GM21529 (cell line): ENCODE results near the gene TNFRSF4.
"Not testable (repeated sequence)": the region's sequence is repeated elsewhere in the genome, so short reads cannot be mapped to it uniquely, and the experiment has no call there.

ENCODE experiments used
- ATAC-seq: cut with Tn5 transposase; IDR thresholded peaks from one replicate; pipeline ENCODE4 v1.9.1; 2021; ENCODE audit not compliant: unreplicated experiment

Gene TNFRSF4

DNA sequence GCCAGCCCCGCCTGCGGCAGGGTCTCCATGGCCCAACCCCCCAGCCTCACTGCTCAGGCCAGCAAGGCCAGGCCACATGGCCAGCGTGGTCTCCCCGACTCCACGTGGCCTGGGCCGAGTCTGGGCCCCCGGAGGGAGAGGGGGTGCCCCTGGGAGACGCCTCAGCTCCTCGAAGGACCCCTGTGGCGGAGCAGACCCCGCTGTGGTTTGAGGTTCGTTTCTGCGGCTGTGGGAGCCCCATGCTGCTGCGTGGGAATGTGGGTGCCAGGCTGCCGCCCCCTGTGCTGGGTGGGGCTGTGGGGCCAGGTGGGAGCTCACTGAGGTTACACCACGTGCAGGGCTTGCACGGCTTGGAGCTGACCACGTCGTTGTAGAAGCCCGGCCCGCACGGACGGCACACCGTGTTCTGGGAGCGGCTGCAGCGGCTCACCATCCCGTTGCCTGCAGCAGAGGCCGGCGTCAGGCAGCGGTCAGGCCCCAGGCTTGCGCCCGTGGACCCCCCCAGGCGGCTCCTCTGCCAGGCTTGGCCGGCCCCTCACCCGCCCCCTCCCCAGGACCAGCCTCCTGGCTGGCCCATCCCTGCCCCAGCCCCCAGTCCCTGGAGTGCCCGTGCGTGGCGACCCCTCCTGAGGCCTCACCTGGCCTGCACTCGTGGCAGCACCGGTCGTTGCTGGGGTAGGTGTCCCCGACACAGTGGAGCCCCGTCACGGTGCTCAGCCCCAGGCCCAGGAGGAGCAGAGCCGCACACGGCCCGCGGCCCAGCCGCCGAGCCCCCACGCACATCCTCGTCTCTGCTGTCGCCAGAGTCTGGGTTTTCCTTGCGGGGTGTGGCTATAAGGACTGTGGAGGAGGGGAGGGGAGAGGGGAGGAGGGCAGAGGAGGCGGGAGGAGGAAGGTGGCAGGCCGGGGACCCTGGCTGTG, at the start of gene TNFRSF4:
TSS of gene TNFRSF4 (minus strand) at position 809 of the 921 bp plus-strand sequence. CDS start at position 783, 26 bp downstream.
- no peak for ATAC-seq

DNA sequence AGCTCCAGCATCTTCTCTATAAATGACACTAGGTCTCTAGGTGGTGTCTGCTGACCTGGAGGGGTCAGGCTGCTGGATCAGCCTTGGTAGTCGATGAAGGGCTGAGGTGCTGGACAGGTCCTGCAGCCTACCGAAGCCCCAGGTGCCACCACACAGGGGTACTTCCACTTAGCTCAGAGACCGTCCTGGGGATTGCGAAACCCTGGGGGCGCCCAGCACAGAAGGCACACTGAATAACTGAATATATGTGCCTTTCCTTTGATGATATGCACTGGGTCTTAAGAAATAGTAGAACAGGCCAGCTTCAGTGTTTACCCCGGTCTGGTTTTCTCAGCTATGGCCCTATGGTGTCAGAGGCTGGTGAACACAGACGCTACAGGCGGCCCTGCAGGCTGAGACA, 48.8 kb upstream of the TNFRSF4 start:
- ATAC-seq, result no peak

DNA sequence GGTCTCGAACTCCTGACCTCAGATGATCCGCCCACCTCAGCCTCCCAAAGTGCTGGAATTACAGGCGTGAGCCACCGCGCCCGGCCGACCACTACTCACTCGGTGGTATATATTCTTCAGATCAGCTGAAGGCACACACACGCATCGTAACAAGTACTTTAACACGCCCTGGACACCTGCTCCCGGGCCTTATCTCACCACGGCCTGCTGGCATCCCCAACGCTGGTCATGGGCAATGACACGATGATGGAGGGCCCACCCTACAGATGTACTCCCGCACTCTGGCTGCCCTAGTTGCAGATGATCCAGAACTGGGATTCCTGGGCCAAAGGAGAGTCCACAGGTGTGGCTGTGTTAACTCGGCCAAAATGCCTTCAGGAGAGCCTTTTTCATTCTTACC, 48.1 kb upstream of the TNFRSF4 start:
- ATAC-seq, result no peak

DNA sequence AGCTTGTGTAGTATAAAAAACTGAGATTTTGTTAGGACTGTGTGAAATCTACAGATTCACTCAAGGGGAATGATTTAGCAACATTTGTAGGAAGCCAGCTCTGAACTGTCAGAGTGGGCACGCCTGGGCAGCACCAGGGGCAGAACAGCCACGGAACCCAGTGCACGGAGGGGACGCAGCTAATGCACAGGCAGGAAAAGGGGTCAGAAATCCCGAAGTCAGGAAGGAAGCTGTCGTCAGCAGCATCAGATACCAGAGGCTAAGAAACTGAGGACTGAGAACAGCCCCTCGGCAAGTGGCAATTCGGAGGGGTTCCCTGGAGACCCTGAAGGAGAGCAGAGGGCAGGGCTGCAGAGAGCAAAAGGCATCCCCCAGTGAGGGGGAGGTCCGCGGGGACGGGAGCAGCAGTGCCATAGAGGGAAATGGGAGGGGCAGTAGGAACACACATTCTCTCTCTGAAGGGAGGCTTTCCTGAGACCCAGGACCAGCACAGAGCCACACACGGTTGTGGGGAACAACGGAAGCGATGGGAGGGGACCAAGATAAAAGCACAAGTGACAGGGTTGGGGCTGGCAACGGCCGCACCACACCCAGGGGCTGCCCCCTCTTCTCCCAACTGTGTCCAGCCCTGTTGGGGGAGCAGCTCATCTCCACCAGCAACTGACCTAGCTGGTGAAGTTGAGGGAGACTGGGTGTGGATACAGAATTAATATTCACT, 47.0 kb upstream of the TNFRSF4 start:
- no peak for ATAC-seq

DNA sequence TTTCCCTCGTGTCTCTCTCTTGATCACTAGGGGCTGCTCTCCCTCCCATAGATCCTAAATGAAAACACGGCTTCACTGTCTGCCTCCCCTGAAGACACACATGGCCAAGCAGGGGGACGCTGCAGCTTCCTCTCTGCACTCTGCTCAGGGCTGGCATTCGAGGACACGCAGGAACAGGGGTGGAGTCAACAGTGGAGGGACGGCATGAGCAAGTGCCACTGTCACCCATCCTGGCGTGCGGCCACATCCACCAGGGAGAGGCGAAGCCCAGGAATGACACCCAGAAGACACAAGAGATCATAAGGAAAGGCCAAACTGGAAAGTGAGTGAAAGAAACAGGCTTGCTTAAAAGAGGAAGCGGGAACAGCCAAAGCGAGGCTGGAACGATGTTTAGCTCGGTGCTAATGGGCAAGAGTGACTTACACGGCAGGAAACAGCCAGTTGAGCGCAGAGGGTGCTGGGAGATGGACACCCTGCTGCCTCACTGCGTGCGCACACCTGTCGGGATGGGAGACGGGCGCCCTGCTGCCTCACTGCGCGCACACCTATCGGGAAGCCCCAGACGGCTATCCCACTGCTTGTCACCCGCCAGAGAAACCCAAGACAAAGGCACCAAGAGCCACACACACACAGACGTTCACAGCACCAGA, 46.1 kb upstream of the TNFRSF4 start:
- ATAC-seq, result no peak

DNA sequence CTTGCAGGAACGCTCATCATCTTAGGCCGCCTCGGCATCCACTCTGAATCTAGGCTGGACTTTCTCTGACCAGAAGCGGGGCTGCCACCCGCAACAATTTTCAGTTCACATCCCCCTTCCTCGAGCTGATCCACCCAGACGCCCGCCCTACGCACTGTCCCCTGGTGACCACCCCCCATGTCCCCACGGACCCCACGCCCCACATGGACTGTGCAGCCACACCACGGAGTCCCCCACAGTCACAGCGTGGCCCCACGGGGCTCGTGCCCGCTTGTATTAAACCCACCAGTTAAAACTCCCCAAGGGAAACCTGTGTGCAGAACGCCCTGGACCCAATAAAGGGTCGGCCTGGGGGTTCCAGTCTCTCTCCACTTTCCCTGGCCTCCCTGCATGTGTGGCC, 45.6 kb upstream of the TNFRSF4 start:
- ATAC-seq, result no peak

DNA sequence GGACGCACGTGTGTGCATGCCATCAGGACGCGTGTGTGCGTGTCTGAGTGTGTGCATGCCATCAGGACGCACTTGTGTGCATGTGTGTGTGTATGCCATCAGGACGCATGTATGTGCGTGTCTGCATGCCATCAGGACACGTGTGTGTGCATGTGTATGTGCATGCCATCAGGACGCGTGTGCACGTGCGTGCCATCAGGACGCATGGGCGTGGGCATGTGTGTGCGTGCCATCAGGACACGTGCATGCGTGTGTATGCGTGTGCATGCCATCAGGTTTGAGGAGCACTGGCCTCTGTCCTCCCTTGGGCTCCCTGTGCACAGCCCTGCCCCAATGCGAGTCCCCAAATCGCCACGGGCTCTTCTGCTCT, 45.2 kb upstream of the TNFRSF4 start:
- ATAC-seq, result no peak

DNA sequence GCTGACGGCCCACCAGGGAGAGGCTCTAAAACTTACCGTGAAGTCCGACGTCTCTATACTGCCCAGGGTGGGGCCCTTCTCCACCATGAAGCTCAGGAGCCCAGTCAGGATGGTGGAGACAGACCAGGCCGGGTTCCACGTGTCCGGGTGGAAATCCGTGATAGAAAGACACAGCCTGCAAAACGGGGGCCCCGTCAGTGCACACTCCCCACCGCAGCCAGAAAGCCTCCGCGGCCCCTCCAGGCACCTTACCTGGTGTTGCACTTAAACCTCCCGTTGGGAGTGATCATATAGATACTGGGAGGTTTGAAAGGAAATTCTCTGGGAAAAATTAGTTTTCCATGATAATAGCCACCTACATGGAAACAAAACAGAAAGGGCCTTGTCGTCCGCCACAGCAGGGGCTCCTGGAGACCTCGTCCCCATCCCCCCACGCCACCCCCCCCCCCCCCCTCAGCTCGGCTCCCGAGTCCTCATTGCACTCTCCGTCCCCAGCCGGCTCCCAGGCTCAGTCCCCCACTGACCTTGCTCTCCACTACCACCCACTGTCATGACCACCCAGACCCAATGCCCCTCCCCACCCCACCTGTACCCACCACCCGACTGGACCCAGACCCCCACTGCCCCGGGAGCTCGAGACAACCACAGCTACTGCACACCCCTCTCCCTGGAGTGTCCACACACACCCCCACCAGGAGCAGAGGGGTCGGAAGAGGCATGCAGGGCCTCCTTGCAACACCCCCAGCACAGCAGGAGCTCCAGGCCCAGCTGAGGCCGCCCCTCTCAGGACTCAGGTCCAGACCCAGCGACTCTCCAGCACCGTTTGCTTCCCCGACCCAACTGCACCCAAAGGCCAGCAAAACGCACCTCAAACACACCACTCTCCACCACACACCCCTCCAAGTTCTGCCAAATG, 43.3 kb upstream of the TNFRSF4 start:
- ATAC-seq, result no peak

DNA sequence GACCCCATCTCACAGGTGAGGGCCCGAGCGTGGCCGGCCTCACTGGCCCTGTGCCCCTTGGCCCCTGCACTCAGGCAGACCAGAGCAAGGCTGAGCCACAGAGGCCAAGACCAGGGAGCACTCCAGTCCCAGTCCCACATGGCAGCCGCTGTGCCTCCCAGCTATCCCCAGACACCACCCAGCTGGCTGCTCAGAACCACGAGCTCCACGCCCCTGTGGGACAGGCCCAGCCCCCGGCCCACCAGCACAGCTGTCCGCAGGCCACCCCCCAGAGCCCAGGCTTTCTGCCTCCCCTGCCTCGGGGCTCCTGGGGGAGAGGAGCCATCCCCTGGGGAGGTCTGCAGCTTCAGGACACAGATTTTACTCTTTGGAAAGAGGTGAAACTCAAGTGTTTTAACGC, 41.7 kb upstream of the TNFRSF4 start:
- ATAC-seq, result no peak

DNA sequence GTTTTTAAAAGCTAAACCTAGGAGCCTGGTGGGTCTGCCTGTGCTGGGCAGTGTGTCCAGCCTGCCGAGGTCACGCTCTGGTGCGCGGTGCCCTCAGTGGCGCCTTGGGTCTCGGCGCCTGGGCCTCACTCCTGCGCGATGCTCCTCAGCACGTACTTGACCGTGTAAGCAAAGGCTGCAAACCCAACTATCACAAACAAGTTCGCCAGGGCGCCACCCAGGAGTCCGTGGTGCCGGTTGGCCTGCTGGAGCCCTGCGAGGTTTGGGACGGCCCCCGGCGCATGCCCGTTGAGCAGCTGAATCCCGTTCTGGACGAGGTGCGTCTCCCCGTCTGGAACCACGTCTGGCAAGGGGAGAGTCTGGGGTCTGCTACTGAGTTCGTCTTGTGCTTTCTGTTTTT, 41.1 kb upstream of the TNFRSF4 start:
- no peak for ATAC-seq

DNA sequence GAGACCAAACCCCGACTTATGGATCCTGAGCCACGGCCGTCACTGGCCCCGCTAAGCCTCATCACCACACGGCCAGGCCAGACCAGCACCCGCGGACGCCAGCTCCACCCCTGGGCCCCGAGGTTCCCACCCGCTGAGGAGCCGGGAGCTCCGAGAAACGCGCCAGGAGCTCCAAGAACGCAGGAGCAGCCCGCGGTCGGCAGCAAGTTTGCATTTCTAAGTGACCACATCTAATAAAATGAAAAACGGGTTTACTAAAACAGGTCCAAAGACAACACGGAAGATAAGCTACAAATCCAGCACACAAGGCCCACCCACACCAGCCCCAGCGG, 40.7 kb upstream of the TNFRSF4 start:
- no peak for ATAC-seq

DNA sequence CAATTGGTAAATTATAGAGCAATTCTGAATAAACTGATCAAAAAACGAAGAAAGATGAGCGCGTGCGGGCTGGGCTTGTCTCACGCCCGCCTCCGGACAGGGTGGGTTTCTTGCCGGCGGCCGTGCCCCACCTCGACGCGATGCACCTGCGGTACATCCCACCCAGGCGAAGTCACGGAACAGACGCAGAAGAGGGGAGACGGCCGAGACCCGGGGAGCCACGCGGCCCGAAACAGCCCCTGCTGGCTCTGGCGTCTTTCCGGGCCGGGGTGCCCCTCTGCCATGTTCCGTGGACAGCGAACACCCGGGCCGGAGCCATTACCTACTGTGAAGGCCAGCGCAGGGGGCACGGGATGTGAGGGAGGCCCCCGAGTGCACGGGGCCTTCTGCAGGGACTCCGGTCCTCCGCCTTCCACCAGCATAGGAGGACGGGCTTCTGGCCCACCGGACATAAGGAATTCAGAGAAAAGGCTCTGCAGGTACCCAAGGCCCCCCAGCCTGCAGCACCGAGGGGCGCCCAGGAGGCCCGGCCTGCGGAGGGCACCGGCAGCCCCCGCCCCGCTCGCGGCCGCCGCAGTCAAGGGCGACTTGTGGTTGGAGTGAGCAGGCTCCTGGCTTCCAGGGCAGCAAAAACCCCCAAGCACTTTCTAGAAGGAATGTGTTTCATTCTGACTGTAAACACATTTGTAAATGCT, 40.2 kb upstream of the TNFRSF4 start:
- no peak for ATAC-seq

DNA sequence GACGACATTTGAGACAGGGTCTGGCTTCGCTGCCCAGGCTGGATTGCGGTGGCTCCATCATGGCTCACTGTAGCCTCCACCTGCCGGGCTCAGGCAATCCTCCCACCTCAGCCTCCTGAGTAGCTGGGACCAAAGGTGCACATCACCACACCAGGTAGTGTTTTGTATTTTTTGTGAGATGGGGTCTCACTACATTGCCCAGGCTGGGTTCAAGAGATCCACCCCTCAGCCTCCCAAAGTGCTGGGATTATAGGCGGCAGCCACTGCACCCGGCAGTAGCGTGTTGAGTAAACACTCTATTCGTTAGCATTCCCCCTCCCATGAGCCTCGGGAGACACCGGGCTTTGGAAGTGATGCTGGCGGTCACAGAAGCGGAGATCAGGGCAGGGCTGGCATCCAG, 39.4 kb upstream of the TNFRSF4 start:
- ATAC-seq, result no peak

DNA sequence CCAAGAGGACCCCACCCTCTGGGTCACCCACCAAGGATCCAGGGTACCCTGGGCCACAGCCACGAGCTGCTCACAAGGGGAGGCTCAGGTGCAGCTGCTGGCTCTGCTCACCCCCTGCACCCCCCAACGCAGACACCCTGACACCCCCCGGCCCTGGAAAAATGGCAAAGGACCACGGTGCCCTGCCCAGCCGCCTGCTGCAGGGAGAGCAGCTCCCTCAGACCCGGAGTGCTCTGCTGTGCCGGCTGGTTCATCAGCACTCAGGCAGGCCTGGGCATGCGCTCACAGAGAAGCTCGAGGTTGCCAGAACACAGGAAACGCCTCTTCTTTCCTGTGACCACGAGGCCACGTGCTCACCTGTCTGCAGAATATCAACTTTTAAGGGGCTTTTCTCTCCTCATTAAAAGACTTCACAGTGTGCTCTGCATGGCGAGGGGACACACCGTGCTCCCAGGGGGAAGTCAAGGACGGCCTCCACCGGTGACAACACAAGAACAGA, 36.9 kb upstream of the TNFRSF4 start:
- no peak for ATAC-seq

DNA sequence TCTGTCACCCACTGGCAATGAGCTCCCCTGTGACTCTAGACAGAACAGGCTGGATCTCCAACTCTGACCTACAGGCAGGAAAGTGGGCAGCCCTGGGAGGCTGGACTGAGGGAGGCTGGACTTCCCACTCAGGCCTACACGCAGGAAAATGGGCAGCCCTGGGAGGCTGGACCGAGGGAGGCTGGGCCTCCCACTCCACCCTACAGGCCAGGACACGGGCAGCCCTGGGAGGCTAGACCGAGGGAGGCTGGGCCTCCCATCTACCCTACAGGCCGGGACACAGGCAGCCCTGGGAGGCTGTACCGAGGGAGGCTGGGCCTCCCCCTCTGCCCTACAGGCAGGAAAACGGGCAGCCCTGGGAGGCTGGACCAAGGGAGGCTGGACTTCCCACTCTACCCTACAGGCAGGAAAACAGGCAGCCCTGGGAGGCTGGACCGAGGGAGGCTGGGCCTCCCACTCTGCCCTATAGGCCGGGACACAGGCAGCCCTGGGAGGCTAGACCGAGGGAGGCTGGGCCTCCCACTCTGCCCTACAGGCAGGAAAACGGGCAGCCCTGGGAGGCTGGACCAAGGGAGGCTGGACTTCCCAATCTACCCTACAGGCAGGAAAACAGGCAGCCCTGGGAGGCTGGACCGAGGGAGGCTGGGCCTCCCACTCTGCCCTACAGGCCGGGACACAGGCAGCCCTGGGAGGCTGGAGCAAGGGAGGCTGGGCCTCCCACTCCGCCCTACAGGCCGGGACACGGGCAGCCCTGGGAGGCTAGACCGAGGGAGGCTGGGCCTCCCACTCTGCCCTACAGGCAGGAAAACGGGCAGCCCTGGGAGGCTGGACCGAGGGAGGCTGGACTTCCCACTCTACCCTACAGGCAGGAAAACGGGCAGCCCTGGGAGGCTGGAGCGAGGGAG, 34.3 kb upstream of the TNFRSF4 start:
- ATAC-seq, result not testable (repeated sequence)

DNA sequence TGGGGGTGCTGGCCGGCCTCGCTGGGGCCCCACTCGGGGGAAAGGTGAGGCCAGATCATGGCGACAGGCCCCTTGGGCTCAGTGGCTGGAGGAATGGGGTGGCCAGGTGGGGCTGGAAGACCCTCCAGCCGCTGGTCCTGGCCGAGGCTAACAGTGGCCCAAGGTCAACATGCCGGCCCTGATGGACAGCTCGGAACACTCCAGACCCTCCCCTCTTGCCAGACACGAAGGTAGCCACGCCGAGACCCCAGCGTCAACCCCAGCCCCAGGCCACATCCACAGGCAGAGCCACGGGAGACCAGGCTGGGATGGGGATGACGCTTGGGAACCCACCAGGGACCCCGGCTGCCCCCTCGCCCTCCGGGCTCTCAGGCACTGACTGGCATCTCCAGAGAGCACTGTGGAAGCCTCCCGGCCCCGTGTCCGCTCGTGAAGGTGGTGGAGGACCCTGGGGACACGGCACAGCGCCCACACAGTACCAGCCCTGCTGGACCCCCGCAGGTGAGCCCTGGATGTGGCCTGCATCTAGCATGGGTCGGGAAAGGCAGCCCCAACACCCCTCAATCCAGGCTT, 33.5 kb upstream of the TNFRSF4 start:
- no peak for ATAC-seq

DNA sequence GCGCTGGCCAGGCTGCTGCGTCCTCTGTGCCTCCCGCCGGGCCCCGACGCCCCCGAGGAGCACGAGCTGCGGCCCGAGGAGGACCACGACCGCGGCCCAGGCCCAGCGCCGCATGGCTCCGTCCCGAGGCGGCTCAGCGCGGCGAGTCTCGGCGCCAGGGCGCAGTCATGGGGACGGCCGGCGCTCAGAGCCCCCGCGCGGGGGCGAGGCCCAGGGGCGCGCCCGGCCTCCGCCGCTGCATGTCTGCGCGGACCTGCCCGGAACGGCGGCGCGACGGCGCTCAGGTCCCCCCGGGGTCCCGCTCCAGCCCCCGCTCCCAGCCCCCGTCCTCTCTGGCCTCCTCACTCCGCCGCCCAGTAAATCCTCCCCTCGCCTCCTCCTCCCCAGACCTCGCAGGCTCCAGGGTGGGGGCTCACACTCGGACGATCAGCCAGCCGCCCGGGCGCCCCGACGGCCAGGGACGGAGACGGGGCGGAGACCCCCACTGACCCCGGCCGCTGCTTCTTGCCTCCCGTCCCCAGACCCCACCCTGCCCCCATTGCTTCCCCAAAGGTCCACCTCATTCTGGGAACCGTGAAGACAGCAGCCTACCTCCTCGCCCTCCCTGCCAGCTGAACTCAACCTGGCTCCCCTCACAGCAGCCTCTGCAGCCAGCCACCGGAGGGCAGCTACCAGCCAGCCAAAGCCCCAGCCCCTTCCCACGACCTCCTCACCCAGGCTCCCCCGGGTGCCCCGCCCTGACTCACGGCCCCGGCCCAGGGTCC, 32.8 kb upstream of the TNFRSF4 start, which contains the start of gene C1QTNF12:
TSS of gene C1QTNF12 (minus strand) at position 146 of the 764 bp plus-strand sequence. CDS start at position 114, 32 bp downstream.
- ATAC-seq, result no peak
